Activated CD4-positive, alpha-beta T cell treated with anti-CD3 and anti-CD28 coated beads for 1 hour (primary cell): ENCODE results near the gene HAUS6.
"Not testable (repeated sequence)": the region's sequence is repeated elsewhere in the genome, so short reads cannot be mapped to it uniquely, and the experiment has no call there.

ENCODE experiments used
- DNase-seq: peaks from one replicate; pipeline ENCODE4 v3.0.0-alpha.2; 2020

The HAUS6 gene

DNA sequence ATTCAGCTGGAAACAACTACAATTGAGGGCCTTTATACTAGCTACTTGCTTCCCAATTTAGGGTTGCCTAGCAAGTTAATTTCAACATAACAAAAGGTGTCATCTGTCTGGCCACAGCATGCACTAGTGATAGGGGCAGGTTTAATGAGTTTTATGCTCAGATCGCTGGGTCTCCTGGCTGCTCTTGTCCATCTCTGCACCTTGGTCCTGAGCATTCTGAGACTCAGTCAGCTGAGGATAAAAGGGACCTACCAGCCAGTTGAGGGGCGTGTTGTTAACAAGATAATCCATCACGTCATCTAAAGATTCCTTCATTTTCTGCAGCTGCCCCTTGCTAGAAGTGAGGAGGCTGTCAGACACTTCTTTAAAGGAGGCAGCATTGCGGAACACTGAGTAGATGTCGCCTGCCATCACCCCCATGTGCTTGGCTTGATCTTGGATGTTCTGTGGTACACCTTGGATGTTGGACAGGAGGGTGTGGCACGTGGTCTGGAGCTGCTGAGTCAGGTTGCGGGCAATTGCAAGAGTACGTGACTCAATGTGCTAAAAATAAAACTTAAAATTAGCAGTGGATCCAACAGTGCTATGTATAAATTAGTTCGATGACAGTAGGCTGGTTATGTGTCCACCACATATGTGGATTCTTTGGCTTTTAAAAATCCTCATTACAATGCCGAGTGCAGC lies 13.5 kb upstream of the HAUS6 start:
- no peak for DNase-seq

GRCh38 chr9:19114680-19115270 lies 12.1 kb upstream of the HAUS6 start:
- DNase-seq = no peak

- DNase-seq = no peak
Measured at GRCh38 chr9:19113964-19114679, 11.4 kb upstream of the HAUS6 start.

DNA sequence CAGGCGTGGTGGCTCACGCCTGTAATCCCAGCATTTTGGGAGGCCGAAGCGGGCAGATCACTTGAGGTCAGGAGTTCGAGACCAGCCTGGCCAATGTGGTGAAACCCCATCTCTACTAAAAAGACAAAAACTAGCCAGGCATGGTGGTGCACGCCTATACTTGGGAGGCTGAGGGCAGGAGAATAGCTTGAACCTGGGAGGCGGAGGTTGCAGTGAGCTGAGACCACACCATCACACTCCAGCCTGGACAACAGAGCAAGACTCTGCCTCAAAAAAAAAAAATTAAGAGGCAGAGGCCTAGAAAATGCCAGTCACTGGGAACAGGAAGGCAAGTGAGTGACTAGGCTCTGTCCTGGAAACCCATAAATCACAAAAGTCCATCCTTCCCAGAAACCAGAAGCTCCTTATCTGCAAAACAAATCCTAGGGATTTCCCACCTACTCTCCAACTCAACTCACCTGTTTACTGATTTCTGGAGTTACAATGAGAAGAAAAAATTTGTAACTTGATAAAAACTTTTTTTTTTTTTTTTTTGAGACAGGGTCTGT lies 10.4 kb upstream of the HAUS6 start:
- DNase-seq = not testable (repeated sequence)

DNA sequence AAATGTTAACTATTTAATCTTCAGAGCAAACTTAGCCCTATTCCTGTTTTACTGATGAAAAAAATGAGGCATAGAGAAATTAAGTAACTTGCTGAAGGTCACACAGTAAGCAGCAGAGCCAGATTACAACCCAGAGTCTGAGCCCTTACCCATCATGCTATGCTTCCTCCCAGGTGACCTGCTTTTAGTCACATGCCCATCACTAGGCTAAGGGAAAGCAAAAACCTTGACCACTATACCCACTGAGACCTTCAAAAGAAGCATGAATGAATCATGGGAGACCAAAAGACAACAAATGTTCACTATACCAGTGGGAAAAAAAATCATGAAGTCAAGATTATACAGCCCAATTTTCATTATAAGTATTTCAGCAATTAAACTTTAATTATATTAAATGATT lies 5.3 kb upstream of the HAUS6 start:
- DNase-seq = no peak

DNA sequence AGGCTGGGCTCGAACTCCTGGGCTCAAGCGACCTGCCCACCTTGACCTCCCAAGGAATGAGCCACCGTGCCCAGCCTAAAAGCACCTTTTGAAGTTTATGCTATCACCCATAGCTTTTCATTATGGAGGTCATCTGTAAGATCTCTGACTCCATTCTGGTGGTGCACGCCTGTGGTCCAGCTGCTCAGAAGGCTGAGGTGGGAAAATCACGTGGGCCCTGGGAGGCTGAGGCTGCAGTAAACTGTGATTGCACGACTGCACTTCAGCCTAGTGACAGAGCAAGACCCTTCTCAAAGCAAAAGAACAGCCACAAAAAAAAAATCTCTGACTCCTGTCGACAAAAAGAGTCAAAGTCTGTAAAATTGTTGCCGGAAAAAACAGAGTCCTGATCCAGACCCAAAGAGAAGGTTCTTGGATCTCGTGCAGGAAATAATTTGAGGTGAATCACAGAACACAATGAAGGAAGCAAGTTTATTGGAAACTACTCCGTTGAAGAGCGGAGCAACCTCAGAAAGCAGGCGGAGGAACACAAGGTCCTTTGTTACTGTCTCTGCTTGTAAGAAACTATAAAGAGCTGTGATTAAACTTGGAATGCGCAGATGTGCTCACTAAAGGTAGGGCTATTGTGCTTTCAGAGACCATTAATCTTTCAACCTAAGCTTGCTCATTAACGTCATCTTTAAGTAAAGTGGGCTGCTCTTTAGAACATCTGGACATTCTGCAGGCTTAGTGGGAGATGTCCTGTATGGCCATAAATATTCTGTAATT lies 2.0 kb upstream of the HAUS6 start:
- no peak for DNase-seq

DNA sequence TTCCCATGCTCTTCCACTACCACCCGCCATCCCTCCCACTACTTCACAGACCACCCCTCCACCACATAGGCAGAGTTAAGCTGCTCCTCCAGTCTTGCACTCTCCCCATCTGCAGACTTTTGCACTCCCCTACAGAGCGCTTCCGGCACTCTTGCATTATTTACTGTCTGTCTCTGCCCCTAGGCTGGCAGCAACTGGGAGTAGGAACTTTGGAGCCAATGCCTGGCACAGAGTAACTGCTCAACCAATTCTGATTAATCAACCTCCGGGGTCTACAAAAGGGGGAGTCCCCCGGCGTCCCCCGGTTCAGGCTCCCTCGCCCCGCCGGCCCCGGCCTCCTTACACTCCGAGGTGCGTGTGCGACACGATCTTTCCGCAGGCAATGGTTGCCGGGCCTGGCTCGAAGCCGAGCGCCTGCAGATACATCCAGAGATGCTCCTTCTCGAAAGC lies 498 bp downstream of the HAUS6 start:
- DNase-seq = no peak

- DNase-seq = no peak
Measured at GRCh38 chr9:19101203-19101602, 1.5 kb downstream of the HAUS6 start.

GRCh38 chr9:19097431-19097830 lies 5.3 kb downstream of the HAUS6 start:
- not testable (repeated sequence) for DNase-seq

DNA sequence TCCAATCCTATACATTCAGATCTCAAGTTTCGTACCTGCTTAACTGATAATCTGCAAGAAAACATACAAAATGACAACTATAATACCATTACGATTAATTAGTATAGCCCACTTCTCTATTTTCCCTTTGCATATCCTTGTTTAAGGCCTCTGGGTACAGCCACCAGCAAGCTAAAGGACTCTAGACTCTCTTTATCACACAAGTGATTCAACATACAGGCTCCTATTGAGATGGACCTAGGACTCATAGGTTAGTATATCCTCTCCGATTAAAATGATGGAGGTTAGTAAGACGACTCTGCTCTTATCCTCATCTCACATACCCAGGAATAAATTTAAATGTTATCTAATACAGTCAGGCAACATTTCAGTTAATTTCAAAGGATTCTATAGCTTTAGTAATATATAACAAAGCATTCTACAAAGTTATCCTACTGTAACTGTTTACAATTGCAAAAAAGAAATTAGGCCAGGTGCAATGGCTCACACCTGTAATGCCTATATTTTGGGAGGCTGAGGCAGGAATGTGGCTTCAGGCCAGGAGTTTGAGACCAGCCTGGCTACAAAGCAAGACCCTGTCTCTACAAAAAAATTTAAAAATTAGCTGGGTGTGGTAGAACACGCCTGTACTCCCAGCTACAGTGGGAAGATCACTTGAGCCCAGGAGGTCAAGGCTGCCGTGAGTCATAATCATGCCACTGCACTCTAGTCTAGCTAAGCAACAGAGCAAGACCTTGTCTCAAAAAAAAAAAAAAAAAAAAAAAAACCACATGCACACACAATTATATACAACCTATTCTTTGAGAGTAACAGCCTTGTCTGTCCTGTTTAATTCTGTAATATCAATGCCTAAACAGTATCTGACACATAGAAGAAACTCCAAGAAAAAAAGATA lies 15.4 kb downstream of the HAUS6 start:
- no peak for DNase-seq

GRCh38 chr9:19085295-19085694 lies 17.4 kb downstream of the HAUS6 start:
- no peak for DNase-seq

DNA sequence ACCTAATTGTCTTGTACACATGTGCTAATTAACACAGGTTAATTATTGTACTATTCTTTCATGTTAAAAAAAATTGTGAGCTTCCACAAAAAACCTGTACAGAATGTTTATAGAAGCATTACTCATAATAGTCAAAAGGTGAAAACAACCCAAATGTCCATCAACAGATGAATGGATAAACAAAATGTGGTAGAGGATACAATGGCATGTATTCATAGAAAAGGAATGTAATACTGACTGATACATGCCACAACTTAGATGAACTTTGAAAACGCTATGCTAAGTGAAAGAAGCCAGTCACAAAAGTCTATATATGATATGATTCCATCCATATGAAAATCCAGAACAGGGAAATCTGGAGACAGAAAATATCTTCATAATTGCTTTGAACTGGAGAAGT lies 27.9 kb downstream of the HAUS6 start:
- DNase-seq = no peak

DNA sequence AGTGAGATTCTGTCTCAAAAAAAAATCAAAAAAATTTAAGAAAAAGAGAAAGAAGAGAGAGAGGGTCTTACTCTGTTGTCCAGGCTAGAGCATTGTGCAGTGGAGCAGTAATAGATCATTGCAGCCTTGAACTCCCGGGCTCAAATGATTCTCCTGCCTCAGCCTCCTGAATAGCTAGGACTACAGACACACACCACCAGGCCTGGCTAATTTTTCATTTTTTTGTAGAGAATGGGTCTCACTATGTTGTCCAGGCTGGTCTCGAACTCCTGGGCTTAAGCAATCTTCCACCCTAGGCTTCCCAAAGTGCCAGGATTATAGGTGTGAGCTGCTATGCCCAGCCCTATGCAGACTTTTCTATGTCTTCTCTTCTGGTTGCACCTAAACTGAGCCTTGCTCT lies 28.5 kb downstream of the HAUS6 start:
- no peak for DNase-seq

DNA sequence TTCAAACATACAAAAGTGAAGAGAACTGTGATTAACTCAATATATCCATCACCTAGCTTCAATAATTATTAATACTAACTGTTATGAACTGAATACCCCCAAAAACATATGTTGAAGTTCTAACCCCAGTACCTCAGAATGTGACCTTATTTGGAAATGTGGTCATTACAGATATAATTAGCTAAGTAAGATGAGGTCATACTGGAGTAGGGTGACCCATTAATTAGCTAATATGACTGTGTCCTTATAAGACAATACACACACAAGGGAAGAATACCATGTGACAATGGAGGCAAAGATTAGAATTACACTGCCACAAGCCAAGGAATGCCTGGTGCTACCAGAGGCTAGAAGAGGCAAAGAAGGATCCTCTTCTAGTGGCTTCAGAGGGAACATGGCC lies 45.7 kb downstream of the HAUS6 start:
- no peak for DNase-seq

DNA sequence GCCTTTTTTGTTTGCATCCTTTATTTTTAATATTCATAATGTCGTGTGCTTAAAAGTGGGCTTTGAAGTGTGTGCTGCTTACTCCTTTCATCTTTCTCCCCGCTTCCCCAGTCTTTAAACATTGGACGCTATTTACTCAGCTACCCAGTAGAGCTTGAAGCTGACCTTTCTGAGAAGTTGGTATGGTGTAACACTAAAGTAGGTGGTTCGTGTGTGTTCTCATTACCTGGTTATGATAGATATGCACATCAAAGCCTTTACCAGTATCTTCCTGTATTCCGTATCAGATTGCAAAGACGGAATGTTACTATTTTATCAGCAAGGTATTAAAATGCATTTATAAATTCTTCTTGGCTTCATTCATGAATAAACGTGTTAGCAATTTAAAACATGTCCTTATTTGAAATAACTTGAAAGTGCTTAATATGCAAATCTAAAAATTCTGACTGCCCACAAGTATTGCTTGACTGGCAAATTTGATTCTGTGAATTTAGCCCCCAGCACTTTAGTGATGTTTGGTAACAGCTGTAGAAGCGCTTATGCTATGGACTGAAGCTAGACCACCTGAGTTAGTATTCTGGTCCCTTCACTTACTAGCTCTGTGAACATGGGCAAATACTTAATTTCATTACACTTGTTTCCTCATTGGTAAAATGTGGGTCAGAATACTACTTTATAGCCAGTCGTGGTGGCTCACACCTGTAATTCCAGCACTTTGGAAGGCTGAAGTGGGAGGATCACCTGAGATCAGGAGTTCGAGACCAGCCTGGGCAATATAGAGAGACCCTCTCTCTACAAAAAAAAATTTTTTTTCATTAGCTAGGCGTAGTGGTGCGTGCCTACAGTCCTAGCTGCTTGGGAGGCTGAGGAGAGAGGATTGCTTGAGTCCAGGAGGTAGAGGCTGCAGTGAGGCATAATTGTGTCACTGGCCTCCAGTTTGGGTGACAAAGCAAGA lies 51.8 kb downstream of the HAUS6 start:
- DNase-seq = no peak

GRCh38 chr9:19049917-19050636 lies 52.6 kb downstream of the HAUS6 start:
- no peak for DNase-seq

GRCh38 chr9:19048966-19049916 lies 53.5 kb downstream of the HAUS6 start, which contains the start of gene RRAGA:
RRAGA (plus strand) TSS chr9:19049427; CDS start chr9:19049660, 233 bp downstream.
- DNase-seq = peak; percentile 89

DNA sequence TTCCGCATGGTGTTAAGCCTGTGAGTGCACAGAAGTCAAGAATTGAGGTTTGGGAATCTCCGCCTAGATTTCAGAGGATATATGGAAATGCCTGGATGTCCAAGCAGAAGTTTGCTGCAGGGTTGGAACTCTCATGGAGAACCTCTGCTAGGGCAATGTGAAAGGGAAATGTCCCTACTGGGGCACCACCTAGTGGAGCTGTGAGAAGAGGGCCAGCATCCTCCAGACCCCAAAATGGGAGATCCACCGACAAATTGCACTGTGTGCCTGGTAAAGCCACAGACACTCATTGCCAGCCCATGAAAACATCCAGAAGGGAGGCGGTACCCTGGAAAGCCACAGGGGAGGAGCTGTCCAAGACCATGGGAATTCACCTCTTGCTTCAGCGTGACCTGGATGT lies 66.1 kb downstream of the HAUS6 start:
- no peak for DNase-seq

DNA sequence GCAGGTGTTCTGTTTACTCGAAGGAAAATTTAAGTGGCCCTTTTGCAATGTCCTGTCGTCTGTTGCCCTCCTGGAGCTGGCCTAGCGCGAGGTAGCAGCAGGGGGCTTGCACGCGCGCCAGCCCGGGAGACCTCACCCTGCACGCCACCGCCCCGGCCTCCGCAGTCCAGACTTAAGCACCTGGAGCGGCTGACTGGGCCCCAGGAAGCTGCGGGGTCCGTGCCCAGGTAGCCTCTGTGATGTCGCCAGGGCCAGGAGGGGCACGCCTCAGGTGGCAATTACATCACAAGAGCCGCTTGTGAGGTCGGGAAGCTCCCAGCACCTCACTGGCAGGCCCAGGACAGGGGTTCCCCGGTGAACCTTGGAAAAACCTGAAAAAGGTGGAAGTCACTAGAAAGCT lies 69.7 kb downstream of the HAUS6 start, which contains the start of gene SAXO1:
Gene SAXO1 (minus strand): TSS at position 195 of the 400 bp plus-strand sequence. CDS start 301 bp downstream, outside the sequence.
- no peak for DNase-seq
